Naive thymus-derived CD4-positive, alpha-beta T cell (primary cell): ENCODE data around the gene PTGIS. TPM values are rescaled to one million over a fixed set of nuclear protein-coding genes. Genes with fewer than 3 reads are reported as not detected.

Source experiments
- ATAC-seq: fragments of 150-1000 bp; cut with Tn5 transposase; 2 replicates; pipeline ENCODE4 v1.10.0; 2021; ENCODE audit warnings: mild to moderate bottlenecking, moderate library complexity
- CTCF ChIA-PET: fragments of 350-600 bp; sonication (Branson Sonifier 250); formaldehyde crosslinking; loops from one replicate; lab custom pipeline; 2021; ENCODE audit warnings: antibody characterized with exemption; lab: Charles Lee
- POLR2A ChIA-PET: fragments of 350-600 bp; sonication (Branson Sonifier 250); formaldehyde crosslinking; loops from one replicate; lab custom pipeline; 2021; ENCODE audit warnings: antibody characterized with exemption, inconsistent platforms; lab: Charles Lee
- DNase-seq, 9 donors: peaks; one replicate each; pipeline versions ENCODE4 v3.0.0 to v3.0.0-alpha.2; 2020 to 2022; ENCODE audit warnings: mixed read lengths in 1 of 9
- H3K27ac ChIP-seq: one replicate; pipeline ENCODE4 v1.7.0; 2013; ENCODE audit warnings: mild to moderate bottlenecking, low read depth, low read length, moderate library complexity
- H3K27me3 ChIP-seq, 2 donors: one replicate each; pipeline ENCODE4 v1.7.0; 2013; ENCODE audit warnings: low read length in 2 of 2, mild to moderate bottlenecking in 2 of 2, moderate library complexity in 2 of 2; ENCODE audit not compliant: control insufficient read depth in 2 of 2, insufficient read depth in 2 of 2
- H3K36me3 ChIP-seq, 3 experiments: 1 replicate in 2 of 3; 2 replicates in 1 of 3; pipeline ENCODE4 v1.7.0; 2013; ENCODE audit warnings: low read length in 3 of 3, mild to moderate bottlenecking in 3 of 3, moderate library complexity in 1 of 3; ENCODE audit not compliant: insufficient read depth in 3 of 3, control insufficient read depth in 2 of 3
- H3K4me1 ChIP-seq, 2 donors: one replicate each; pipeline ENCODE4 v1.7.0; 2013; ENCODE audit warnings: low read length in 2 of 2, mild to moderate bottlenecking in 2 of 2, moderate library complexity in 1 of 2; ENCODE audit not compliant: control insufficient read depth in 2 of 2, insufficient read depth in 2 of 2
- H3K4me3 ChIP-seq: 2 replicates; pipeline ENCODE4 v1.7.0; 2013; ENCODE audit warnings: mild to moderate bottlenecking, low read length
- H3K9me3 ChIP-seq, 3 experiments: 1 replicate in 2 of 3; 2 replicates in 1 of 3; pipeline ENCODE4 v1.7.0; 2013; ENCODE audit warnings: low read length in 3 of 3; ENCODE audit not compliant: control insufficient read depth in 2 of 3
- H3K27ac Mint-ChIP-seq, 9 donors: one replicate each; pipeline ENCODE4 v1.8.0; 2020 to 2022; ENCODE audit warnings: mixed read lengths in 9 of 9, mild to moderate bottlenecking in 8 of 9, moderate library complexity in 5 of 9, inconsistent platforms in 2 of 9
- H3K27me3 Mint-ChIP-seq, 5 donors: one replicate each; pipeline ENCODE4 v1.8.0; 2021 to 2022; ENCODE audit warnings: mixed read lengths in 5 of 5, mild to moderate bottlenecking in 1 of 5
- H3K36me3 Mint-ChIP-seq, 5 donors: one replicate each; pipeline ENCODE4 v1.8.0; 2020 to 2022; ENCODE audit warnings: mixed read lengths in 5 of 5, mild to moderate bottlenecking in 3 of 5, inconsistent platforms in 1 of 5
- H3K4me1 Mint-ChIP-seq, 7 donors: one replicate each; pipeline ENCODE4 v1.8.0; 2020 to 2022; ENCODE audit warnings: mixed read lengths in 7 of 7, mild to moderate bottlenecking in 3 of 7, inconsistent platforms in 1 of 7
- H3K4me3 Mint-ChIP-seq, 10 donors: one replicate each; pipeline ENCODE4 v1.8.0; 2020 to 2022; ENCODE audit warnings: mild to moderate bottlenecking in 10 of 10, mixed read lengths in 10 of 10, moderate library complexity in 6 of 10, inconsistent platforms in 2 of 10
- H3K9me3 Mint-ChIP-seq, 11 donors: one replicate each; pipeline ENCODE4 v1.8.0; 2020 to 2022; ENCODE audit warnings: mixed read lengths in 11 of 11, mild to moderate bottlenecking in 4 of 11, inconsistent platforms in 1 of 11, moderate library complexity in 1 of 11
- intact Hi-C, 2 donors: fragments of 100-400 bp; cut with micrococcal nuclease; formaldehyde crosslinking; loops; one replicate each; pipeline ENCODE4 v1.15.1; 2023
- polyA plus RNA-seq, 2 donors: library from polyadenylated mRNA; unstranded; fragments of 300-500 nt; fragmentation: Illumina TruSeq; gene quantifications; one replicate each; pipeline ENCODE4 v1.2.3, GENCODE V29; 2021
- total RNA-seq, 6 experiments: library from RNA in 5 of 6; stranded (reverse) in 5 of 6; gene quantifications; 1 replicate in 5 of 6; 2 replicates in 1 of 6; pipeline ENCODE4 v1.2.3 and lab custom pipeline; 2021 to 2026

PTGIS gene
- total and polyA plus RNA-seq, 7 experiments from 2014 or later = 12.5 TPM; not detected in 6

DNA sequence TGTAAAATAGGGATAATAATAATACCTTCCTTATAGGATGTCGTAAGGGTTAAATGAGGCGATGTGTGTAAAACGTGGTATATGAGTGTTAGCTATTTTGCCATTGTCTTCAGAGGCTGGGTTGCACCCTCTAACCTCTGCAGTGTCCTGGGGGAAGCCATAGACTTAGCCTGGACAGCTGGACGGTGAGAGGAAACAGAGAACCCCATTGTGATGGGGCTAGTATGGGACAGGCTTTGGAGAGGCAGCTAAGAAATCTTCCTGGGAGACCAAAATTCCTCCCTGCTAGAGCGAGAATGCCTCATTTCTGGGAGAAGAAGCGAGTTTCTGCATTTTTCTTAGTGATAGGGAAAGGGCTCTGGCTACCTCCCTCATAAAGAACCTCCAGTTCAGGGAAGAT is 108.3 kb downstream of the PTGIS start:
- intact Hi-C loops = no loop called here
- H3K9me3 Mint-ChIP-seq = peaks cover 0 to 3% (median 0%) of the 10 kb centered on the region in 11 donors
- no peaks in the 10 kb centered on the region for H3K36me3 Mint-ChIP-seq
- no peak overlapping the region for H3K27ac Mint-ChIP-seq
- H3K4me3 Mint-ChIP-seq = no peak overlapping the region
- peaks cover 0 to 2% (median 0%) of the 10 kb centered on the region in 7 donors for H3K4me1 Mint-ChIP-seq
- peaks cover 10 to 30% (median 28%) of the 10 kb centered on the region in 5 donors for H3K27me3 Mint-ChIP-seq
- no peak for ATAC-seq
- ChIA-PET CTCF (no interaction called here), POLR2A (no interaction called here)
- Histone ChIP-seq H3K4me3 (no peak overlapping the region), H3K27ac (no peak overlapping the region), H3K4me1 (no peaks in the 10 kb centered on the region), H3K9me3 (no peaks in the 10 kb centered on the region), H3K27me3 (no peaks in the 10 kb centered on the region), H3K36me3 (no peaks in the 10 kb centered on the region)
- DNase-seq = no peak

DNA sequence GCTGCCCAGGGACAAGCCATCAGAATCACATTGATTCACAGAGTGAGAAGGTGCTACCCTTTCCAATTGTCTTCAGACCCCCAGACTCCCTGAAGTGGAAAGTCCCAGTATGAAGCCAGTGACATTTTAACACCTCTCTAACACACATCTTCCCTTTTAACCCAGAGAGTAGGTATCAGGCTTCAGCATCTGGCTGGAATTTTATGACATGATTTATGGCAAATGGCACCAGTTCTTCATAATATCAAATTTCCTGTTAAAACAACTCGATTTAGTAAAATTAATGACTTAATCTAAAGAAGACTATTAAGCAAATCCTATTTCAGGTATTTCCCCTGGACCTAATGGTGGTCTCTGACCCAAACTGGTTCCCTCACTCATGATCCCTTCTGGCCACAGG is 110.5 kb downstream of the PTGIS start:
- no peaks in the 10 kb centered on the region for H3K4me1 ChIP-seq
- Mint-ChIP-seq H3K36me3 (no peaks in the 10 kb centered on the region), H3K4me3 (no peak overlapping the region), H3K27me3 (peaks cover 10 to 32% (median 30%) of the 10 kb centered on the region in 5 donors), H3K9me3 (peaks cover 0 to 3% (median 0%) of the 10 kb centered on the region in 11 donors), H3K4me1 (peaks cover 0 to 2% (median 0%) of the 10 kb centered on the region in 7 donors), H3K27ac (no peak overlapping the region)
- H3K36me3 ChIP-seq = no peaks in the 10 kb centered on the region
- ChIA-PET CTCF (no interaction called here), POLR2A (no interaction called here)
- no peaks in the 10 kb centered on the region for H3K9me3 ChIP-seq
- ATAC-seq (no peak), DNase-seq (no peak)
- intact Hi-C loops = no loop called here
- H3K27ac ChIP-seq = no peak overlapping the region
- no peak overlapping the region for H3K4me3 ChIP-seq
- H3K27me3 ChIP-seq = no peaks in the 10 kb centered on the region

DNA sequence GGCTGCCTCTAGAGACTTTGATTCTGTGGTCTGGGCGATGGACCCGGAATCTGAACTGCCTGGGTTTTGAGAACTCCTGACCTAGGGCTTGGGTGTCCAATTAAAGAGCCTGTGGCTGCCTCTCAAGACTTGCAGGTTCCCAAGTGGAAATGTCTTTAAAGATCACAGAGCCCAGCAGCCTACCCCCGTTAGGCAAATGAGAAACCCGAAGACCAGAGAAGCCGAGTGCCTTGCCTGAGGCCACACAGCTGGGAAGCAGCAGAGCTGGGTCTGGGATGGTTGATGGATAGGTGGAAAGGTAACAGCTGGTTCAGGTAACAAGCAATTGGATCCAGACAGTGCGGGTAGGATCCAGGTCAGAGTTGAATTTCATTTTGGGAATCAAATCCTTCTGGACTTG is 111.3 kb downstream of the PTGIS start:
- ATAC-seq (no peak), DNase-seq (no peak)
- no peak overlapping the region for H3K4me3 ChIP-seq
- Mint-ChIP-seq H3K27ac (no peak overlapping the region), H3K4me3 (no peak overlapping the region), H3K4me1 (peaks cover 0 to 2% (median 0%) of the 10 kb centered on the region in 7 donors), H3K27me3 (peaks cover 18 to 36% (median 30%) of the 10 kb centered on the region in 5 donors), H3K9me3 (peaks cover 0 to 3% (median 0%) of the 10 kb centered on the region in 11 donors), H3K36me3 (no peaks in the 10 kb centered on the region)
- H3K4me1 ChIP-seq = no peaks in the 10 kb centered on the region
- no peaks in the 10 kb centered on the region for H3K9me3 ChIP-seq
- no peaks in the 10 kb centered on the region for H3K36me3 ChIP-seq
- intact Hi-C loops = no loop called here
- CTCF ChIA-PET = no interaction called here
- no peak overlapping the region for H3K27ac ChIP-seq
- POLR2A ChIA-PET = no interaction called here
- no peaks in the 10 kb centered on the region for H3K27me3 ChIP-seq

DNA sequence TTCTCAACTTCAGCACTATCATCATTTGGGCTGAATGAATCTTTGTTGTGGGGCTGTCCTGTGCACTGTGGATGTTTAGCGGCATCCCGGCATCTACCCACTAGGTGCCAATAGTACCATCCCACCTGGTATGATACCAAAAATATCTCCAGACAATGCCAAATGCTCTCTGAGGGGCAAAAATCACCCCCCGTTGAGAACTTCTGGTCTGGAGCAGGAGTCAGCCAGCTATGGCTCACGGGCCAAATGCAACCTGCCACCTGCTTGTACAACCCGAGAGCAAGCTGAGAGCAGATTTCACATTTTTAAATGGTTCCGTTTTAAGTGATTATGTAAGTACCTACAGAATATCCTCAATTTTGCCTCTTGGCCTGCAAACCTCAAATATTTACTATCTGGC is 112.2 kb downstream of the PTGIS start:
- Histone ChIP-seq H3K27ac (no peak overlapping the region), H3K4me1 (no peaks in the 10 kb centered on the region), H3K27me3 (no peaks in the 10 kb centered on the region), H3K4me3 (no peak overlapping the region), H3K36me3 (no peaks in the 10 kb centered on the region), H3K9me3 (no peaks in the 10 kb centered on the region)
- Mint-ChIP-seq H3K36me3 (no peaks in the 10 kb centered on the region), H3K27me3 (peaks cover 16 to 30% (median 26%) of the 10 kb centered on the region in 5 donors), H3K4me3 (no peak overlapping the region), H3K9me3 (peaks cover 0 to 3% (median 0%) of the 10 kb centered on the region in 11 donors), H3K27ac (no peak overlapping the region), H3K4me1 (no peaks in the 10 kb centered on the region)
- DNase-seq (no peak), ATAC-seq (no peak)
- CTCF ChIA-PET = no interaction called here
- intact Hi-C loops = no loop called here
- POLR2A ChIA-PET = no interaction called here

Other genes starting within 250 kb of the PTGIS start
- gene KCNB1, start 85.5 kb downstream of the PTGIS start, total RNA-seq = under 1 TPM in 2 of 5 experiments, not detected in 3; 0.08 to 0.58 TPM
- gene KCNB1, start 85.5 kb downstream of the PTGIS start, polyA plus RNA-seq = not detected
- gene B4GALT5, start 145.7 kb upstream of the PTGIS start, total RNA-seq = 10 to 100 TPM in 2 of 5 experiments, 1 to 10 TPM in 3; 3.3 to 23.1 (median 4.6) TPM
- under 1 TPM; 0.14 to 0.37 TPM for gene B4GALT5, start 145.7 kb upstream of the PTGIS start, polyA plus RNA-seq
- 10 to 100 TPM; 21.7 to 42.5 (median 25.7) TPM for gene SLC9A8, start 244.7 kb upstream of the PTGIS start, total RNA-seq
- gene SLC9A8, start 244.7 kb upstream of the PTGIS start, polyA plus RNA-seq = 1 to 10 TPM; 6.2 to 7.2 TPM